Spleen (tissue), 7 donors: ENCODE measurements around the gene ELAVL2.

ENCODE experiments used
- CTCF ChIP-seq, 11 experiments: fragments of 200-600 bp in 7 of 11; fragments of 450-650 bp in 4 of 11; sonication (generic) in 4 of 11; IDR thresholded peaks in 8 of 11; conservative IDR thresholded peaks in 3 of 11; 1 replicate in 7 of 11; 2 replicates in 4 of 11; pipeline versions ENCODE4 v1.4.0 to v1.8.0; 2016 to 2021; ENCODE audit warnings: antibody characterized with exemption in 11 of 11, inconsistent platforms in 4 of 11, mild to moderate bottlenecking in 1 of 11
- POLR2A ChIP-seq, 3 donors: fragments of 450-650 bp; IDR thresholded peaks; one replicate each; pipeline ENCODE4 v1.5.1; 2017; ENCODE audit warnings: antibody characterized with exemption in 3 of 3, mild to moderate bottlenecking in 1 of 3
- POLR2AphosphoS5 ChIP-seq, 3 donors: sonication (generic); formaldehyde crosslinking; IDR thresholded peaks; one replicate each; pipeline ENCODE4 v1.5.1; 2017; ENCODE audit warnings: antibody characterized with exemption in 3 of 3
- donor health status: DM: no; HTN: no; CAD: no; lungs with moderate emphysema.
- donor health status: DM: no; HTN: no; CAD: no.
- donor health status: DM: no; HTN: no; CAD: no.

- TF ChIP-seq POLR2A (IDR thresholded peaks at IDR 0.05) = no peak
- no peak for TF ChIP-seq CTCF (IDR thresholded peaks at IDR 0.05 in 8 of 11, conservative IDR thresholded peaks at IDR 0.05 in 3 of 11)
- no peak for TF ChIP-seq POLR2AphosphoS5 (IDR thresholded peaks at IDR 0.05)
These were observed 177.4 kb downstream of the ELAVL2 start for GRCh38 chr9:23648651-23649050.
